NCI-H526 treated with DMSO at 0.1 percent for 48 hours (cell line): ENCODE results near the gene PHF1.
"Not testable (repeated sequence)": the region's sequence is repeated elsewhere in the genome, so short reads cannot be mapped to it uniquely, and the experiment has no call there.

Experiments used
- DNase-seq: peaks from one replicate; lab custom pipeline; 2025; lab: John Stamatoyannopoulos, UW

PHF1 gene

GRCh38 chr6:33391922-33392594 lies 18.8 kb upstream of the PHF1 start:
- no peak for DNase-seq

- DNase-seq: no peak
Measured at GRCh38 chr6:33392595-33392948, 18.2 kb upstream of the PHF1 start.

- DNase-seq: no peak
Measured at GRCh38 chr6:33392979-33393378, 17.8 kb upstream of the PHF1 start.

- DNase-seq: no peak
Measured at GRCh38 chr6:33397541-33397940, 13.3 kb upstream of the PHF1 start.

GRCh38 chr6:33398601-33399000 lies 12.2 kb upstream of the PHF1 start:
- DNase-seq: not testable (repeated sequence)

GRCh38 chr6:33399881-33400280 lies 10.9 kb upstream of the PHF1 start:
- DNase-seq: not testable (repeated sequence)

GRCh38 chr6:33404884-33405283 lies 5.9 kb upstream of the PHF1 start:
- no peak for DNase-seq

GRCh38 chr6:33405386-33405940 lies 5.4 kb upstream of the PHF1 start:
- no peak for DNase-seq

- no peak for DNase-seq
Measured at GRCh38 chr6:33406126-33406525, 4.7 kb upstream of the PHF1 start.

- no peak for DNase-seq
Measured at GRCh38 chr6:33407132-33407718, 3.6 kb upstream of the PHF1 start.

GRCh38 chr6:33410050-33410710 lies 634 bp upstream of the PHF1 start:
- peak; percentile 90 for DNase-seq

GRCh38 chr6:33411632-33412005 lies 805 bp downstream of the PHF1 start:
- DNase-seq: no peak

GRCh38 chr6:33412140-33413009 lies 1.6 kb downstream of the PHF1 start:
- no peak for DNase-seq

GRCh38 chr6:33413241-33414120 lies 2.7 kb downstream of the PHF1 start:
- no peak for DNase-seq

- DNase-seq: no peak
Measured at GRCh38 chr6:33414592-33415271, 3.9 kb downstream of the PHF1 start.

- DNase-seq: no peak
Measured at GRCh38 chr6:33415831-33416230, 5.0 kb downstream of the PHF1 start.

- no peak for DNase-seq
Measured at GRCh38 chr6:33416386-33417127, 5.7 kb downstream of the PHF1 start.

- no peak for DNase-seq
Measured at GRCh38 chr6:33417128-33417902, 6.5 kb downstream of the PHF1 start.
